Left renal cortex interstitium (tissue), 4 donors: ENCODE measurements around the gene KIAA1614. TPM values are rescaled to one million over a fixed set of nuclear protein-coding genes. Genes with fewer than 3 reads are reported as not detected.

Experiments used
- DNase-seq, 4 donors: peaks; one replicate each; pipeline ENCODE4 v3.0.0-alpha.2; 2013; ENCODE audit warnings: low read depth in 4 of 4, low spot score in 2 of 4, missing footprints in 1 of 4
- polyA plus RNA-seq, 4 donors: library from polyadenylated mRNA; unstranded; fragments of 120-200 nt; gene quantifications; one replicate each; pipeline ENCODE4 v1.2.1, GENCODE V29; 2013; ENCODE audit not compliant: insufficient read length in 4 of 4

Gene KIAA1614
- polyA plus RNA-seq, 4 donors: 8.3 to 13.5 (median 10.3) TPM

- DNase-seq: no peak
Observed at GRCh38 chr1:180981596-180982387, 69.1 kb downstream of the KIAA1614 start.

GRCh38 chr1:180982422-180982821 lies 69.7 kb downstream of the KIAA1614 start:
- no peak for DNase-seq

GRCh38 chr1:180988253-180988752 lies 75.6 kb downstream of the KIAA1614 start:
- DNase-seq: no peak

DNA sequence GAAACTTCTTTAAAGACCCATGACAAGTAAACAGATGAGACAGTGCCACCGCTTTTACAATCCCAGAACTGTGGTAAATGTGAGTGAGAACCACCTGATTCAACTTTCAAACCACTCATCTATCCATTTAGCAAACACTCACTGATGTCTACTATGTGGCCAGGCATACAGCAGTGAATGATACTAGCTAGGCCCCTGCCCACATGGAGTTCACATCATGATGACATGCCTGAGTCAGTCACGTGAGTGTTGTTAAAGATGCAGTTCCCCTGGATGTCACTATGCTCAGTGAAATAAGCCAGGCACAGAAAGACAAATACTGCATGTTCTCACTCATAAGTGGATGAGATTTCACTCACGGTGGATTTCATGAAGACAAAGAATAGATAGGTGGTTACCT lies 81.6 kb downstream of the KIAA1614 start:
- DNase-seq: no peak

- no peak for DNase-seq
Observed at GRCh38 chr1:180997843-180998504, 85.3 kb downstream of the KIAA1614 start.

Other genes with a start within 250 kb of the KIAA1614 start
- gene STX6, start 110.0 kb downstream of the KIAA1614 start, polyA plus RNA-seq: 10 to 100 TPM; 27.1 to 29.0 (median 27.9) TPM
- 1 to 10 TPM; 3.4 to 6.6 (median 4.9) TPM for gene MR1, start 121.1 kb downstream of the KIAA1614 start, polyA plus RNA-seq
- 1 to 10 TPM; 5.8 to 7.9 (median 6.3) TPM for gene IER5, start 175.8 kb downstream of the KIAA1614 start, polyA plus RNA-seq